Activated CD4-positive, alpha-beta T cell treated with anti-CD3 and anti-CD28 coated beads, Interleukin-2, Interleukin-4, amounts not matched to agents 100 ng/mL and 50 ng/mL, durations not matched to agents 16 hours and 8 hours (primary cell): ENCODE data around the gene C9orf85.
"Not testable (repeated sequence)": the region's sequence is repeated elsewhere in the genome, so short reads cannot be mapped to it uniquely, and the experiment has no call there.

Experiments used
- DNase-seq: peaks from one replicate; pipeline ENCODE4 v3.0.0-alpha.2; 2020; ENCODE audit warnings: low spot score

The C9orf85 gene

GRCh38 chr9:71941998-71942567 is 30.6 kb downstream of the C9orf85 start:
- no peak for DNase-seq

- no peak for DNase-seq
Observed at GRCh38 chr9:71944754-71945375, 33.4 kb downstream of the C9orf85 start.

- not testable (repeated sequence) for DNase-seq
Observed at GRCh38 chr9:71954652-71955051, 43.2 kb downstream of the C9orf85 start.

GRCh38 chr9:71955300-71955915 is 44.0 kb downstream of the C9orf85 start:
- no peak for DNase-seq

- DNase-seq, result no peak
Observed at GRCh38 chr9:71962328-71962727, 50.9 kb downstream of the C9orf85 start.

GRCh38 chr9:71963471-71963996 is 52.1 kb downstream of the C9orf85 start:
- not testable (repeated sequence) for DNase-seq

- DNase-seq, result no peak
Observed at GRCh38 chr9:71965403-71965802, 54.0 kb downstream of the C9orf85 start.

- DNase-seq, result no peak
Observed at GRCh38 chr9:71966601-71967000, 55.2 kb downstream of the C9orf85 start.

GRCh38 chr9:71968541-71969090 is 57.2 kb downstream of the C9orf85 start:
- no peak for DNase-seq

GRCh38 chr9:71975833-71976232 is 64.4 kb downstream of the C9orf85 start:
- no peak for DNase-seq

- no peak for DNase-seq
Observed at GRCh38 chr9:71977003-71977402, 65.6 kb downstream of the C9orf85 start.

GRCh38 chr9:71980266-71981190 is 69.1 kb downstream of the C9orf85 start:
- DNase-seq, result no peak

- DNase-seq, result no peak
Observed at GRCh38 chr9:71981944-71982343, 70.5 kb downstream of the C9orf85 start.

- no peak for DNase-seq
Observed at GRCh38 chr9:71984403-71984802, 73.0 kb downstream of the C9orf85 start.

- DNase-seq, result no peak
Observed at GRCh38 chr9:71984831-71985281, 73.4 kb downstream of the C9orf85 start.

- DNase-seq, result no peak
Observed at GRCh38 chr9:71985297-71985911, 74.0 kb downstream of the C9orf85 start.

GRCh38 chr9:71986900-71987299 is 75.5 kb downstream of the C9orf85 start:
- DNase-seq, result no peak

GRCh38 chr9:71987471-71988371 is 76.3 kb downstream of the C9orf85 start:
- no peak for DNase-seq

- DNase-seq, result no peak
Observed at GRCh38 chr9:71990466-71990865, 79.0 kb downstream of the C9orf85 start.

- no peak for DNase-seq
Observed at GRCh38 chr9:72005451-72005850, 94.0 kb downstream of the C9orf85 start.
